Effector memory CD8-positive, alpha-beta T cell (primary cell): ENCODE data around the gene SCGB1C2.
"Not testable (repeated sequence)": the region's sequence is repeated elsewhere in the genome, so short reads cannot be mapped to it uniquely, and the experiment has no call there.

ENCODE experiments used
- ATAC-seq: fragments of 150-1000 bp; cut with Tn5 transposase; replicated peaks from 2 replicates; pipeline ENCODE4 v1.10.0; 2021; ENCODE audit warnings: mild to moderate bottlenecking, moderate library complexity
- DNase-seq, 3 experiments: peaks; one replicate each; pipeline ENCODE4 v3.0.0; 2021
- H3K27ac Mint-ChIP-seq, 2 donors: one replicate each; pipeline ENCODE4 v1.8.0; 2022; ENCODE audit warnings: mild to moderate bottlenecking in 2 of 2, mixed read lengths in 2 of 2, moderate library complexity in 2 of 2
- H3K27me3 Mint-ChIP-seq, 2 donors: one replicate each; pipeline ENCODE4 v1.8.0; 2022; ENCODE audit warnings: mixed read lengths in 2 of 2
- H3K36me3 Mint-ChIP-seq: one replicate; pipeline ENCODE4 v1.8.0; 2022; ENCODE audit warnings: mild to moderate bottlenecking, moderate library complexity, mixed read lengths; ENCODE audit not compliant: insufficient read depth
- H3K4me1 Mint-ChIP-seq, 2 donors: one replicate each; pipeline ENCODE4 v1.8.0; 2022; ENCODE audit warnings: low read depth in 2 of 2, mixed read lengths in 2 of 2
- H3K4me3 Mint-ChIP-seq, 2 donors: one replicate each; pipeline ENCODE4 v1.8.0; 2022; ENCODE audit warnings: mild to moderate bottlenecking in 2 of 2, mixed read lengths in 2 of 2, moderate library complexity in 2 of 2
- H3K9me3 Mint-ChIP-seq, 2 donors: one replicate each; pipeline ENCODE4 v1.8.0; 2022; ENCODE audit warnings: mixed read lengths in 2 of 2
- total RNA-seq, 9 experiments: gene quantifications; one replicate each; lab custom pipeline; 2026; lab: John Stamatoyannopoulos, UW

SCGB1C2 gene
- 0 reads per million in 9 experiments for total RNA-seq

DNA sequence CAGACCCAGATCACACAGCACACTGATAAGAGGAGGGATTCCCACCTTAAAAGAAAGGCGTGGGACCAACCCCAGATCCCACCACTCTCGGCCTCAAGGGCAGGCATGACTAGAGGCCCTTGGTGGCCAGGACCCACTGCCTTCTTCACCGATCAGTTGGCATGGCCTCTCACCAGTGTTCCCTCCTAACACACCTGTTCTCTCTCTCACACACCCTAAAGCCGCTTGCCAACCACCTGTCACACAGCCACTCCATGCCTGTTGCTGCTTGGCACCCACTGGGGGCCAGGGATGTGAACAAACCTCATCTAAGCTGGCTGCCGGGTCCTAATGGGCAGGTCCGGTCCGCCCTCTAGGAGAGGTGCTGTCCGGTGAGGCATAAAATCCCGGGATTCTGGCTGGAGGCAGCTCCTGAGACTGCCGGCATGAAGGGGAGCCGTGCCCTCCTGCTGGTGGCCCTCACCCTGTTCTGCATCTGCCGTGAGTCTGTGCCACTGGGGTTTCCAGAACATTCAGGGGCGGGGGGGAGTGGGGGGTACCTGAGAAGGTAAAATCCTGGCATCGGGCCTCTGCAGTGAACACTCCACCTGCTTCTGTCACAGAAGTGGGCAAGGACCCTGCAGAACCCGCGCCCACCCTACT lies at the start of gene SCGB1C2:
TSS of gene SCGB1C2 (plus strand) at position 404 of the 642 bp plus-strand sequence. CDS start at position 426, 22 bp downstream.
- DNase-seq, H3K4me1 Mint-ChIP-seq, H3K27ac Mint-ChIP-seq, ATAC-seq, H3K27me3 Mint-ChIP-seq, H3K9me3 Mint-ChIP-seq, H3K36me3 Mint-ChIP-seq: not testable (repeated sequence)
- peak within 1 kb of the TSS in 1 of 2 donors; percentile 41 for H3K4me3 Mint-ChIP-seq

GRCh38 chr17:113111-113510 lies 24.3 kb upstream of the SCGB1C2 start:
- not testable (repeated sequence) for H3K27me3 Mint-ChIP-seq, H3K4me1 Mint-ChIP-seq, H3K36me3 Mint-ChIP-seq, H3K4me3 Mint-ChIP-seq, ATAC-seq, H3K9me3 Mint-ChIP-seq, H3K27ac Mint-ChIP-seq, DNase-seq

- H3K36me3 Mint-ChIP-seq, ATAC-seq: not testable (repeated sequence)
- DNase-seq: peak in 2 of 3 experiments; percentile 60 to 71
Measured at GRCh38 chr17:118339-118917, 18.9 kb upstream of the SCGB1C2 start.

GRCh38 chr17:133932-134331 lies 3.4 kb upstream of the SCGB1C2 start:
- not testable (repeated sequence) for ATAC-seq, H3K4me3 Mint-ChIP-seq

More at GRCh38 chr17:118339-118917, 18.9 kb upstream of the SCGB1C2 start:
- not testable (repeated sequence) for H3K4me3 Mint-ChIP-seq, H3K9me3 Mint-ChIP-seq, H3K27ac Mint-ChIP-seq, H3K27me3 Mint-ChIP-seq, H3K4me1 Mint-ChIP-seq

DNA sequence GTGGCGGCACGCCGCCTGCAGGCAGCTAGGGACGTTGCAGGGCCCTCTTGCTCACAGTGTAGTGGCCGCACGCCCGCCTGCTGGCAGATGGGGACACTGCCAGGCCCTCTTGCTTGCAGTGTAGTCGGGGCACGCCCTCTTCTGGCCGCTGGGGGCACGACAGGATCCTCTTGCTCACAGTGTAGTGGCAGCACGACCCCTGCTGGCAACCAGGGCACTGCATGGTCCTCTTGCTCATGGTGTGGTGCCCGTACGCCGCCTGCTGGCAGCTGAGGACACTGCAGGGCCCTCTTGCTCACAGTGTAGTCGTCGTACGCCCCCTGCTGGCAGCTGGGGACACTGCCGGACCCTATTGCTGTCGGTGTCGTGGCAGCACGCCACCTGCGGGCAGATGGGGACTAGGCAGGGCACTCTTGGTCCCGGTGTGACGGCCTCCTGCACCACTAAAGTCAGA lies 3.0 kb upstream of the SCGB1C2 start:
- H3K4me1 Mint-ChIP-seq, H3K27me3 Mint-ChIP-seq, DNase-seq, H3K27ac Mint-ChIP-seq, H3K9me3 Mint-ChIP-seq, H3K36me3 Mint-ChIP-seq, H3K4me3 Mint-ChIP-seq: not testable (repeated sequence)
- ATAC-seq: peak; percentile 59

More at GRCh38 chr17:133932-134331, 3.4 kb upstream of the SCGB1C2 start:
- H3K4me1 Mint-ChIP-seq, H3K27ac Mint-ChIP-seq, H3K27me3 Mint-ChIP-seq, H3K36me3 Mint-ChIP-seq, DNase-seq, H3K9me3 Mint-ChIP-seq: not testable (repeated sequence)

DNA sequence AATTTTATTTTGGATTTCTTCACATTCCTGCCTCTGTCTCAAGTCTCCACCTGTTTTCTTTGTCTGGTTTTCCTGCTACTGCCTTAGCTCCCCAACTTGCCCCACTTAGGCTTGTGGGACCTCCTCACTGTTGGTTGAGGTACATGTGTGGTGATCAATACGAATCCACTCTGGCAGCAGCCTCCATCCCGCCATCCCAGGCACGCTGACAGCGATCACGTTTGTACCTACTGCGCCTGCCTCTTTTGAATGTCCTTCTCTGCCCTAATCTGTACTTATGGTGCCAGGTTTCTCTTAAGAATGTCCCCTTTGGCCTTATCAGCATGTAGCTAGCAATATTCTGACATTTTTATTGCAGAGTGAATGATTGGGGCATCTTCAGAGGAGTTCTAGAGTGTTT lies 2.3 kb upstream of the SCGB1C2 start:
- H3K27me3 Mint-ChIP-seq, H3K4me3 Mint-ChIP-seq, H3K4me1 Mint-ChIP-seq, H3K27ac Mint-ChIP-seq, H3K36me3 Mint-ChIP-seq, DNase-seq, ATAC-seq, H3K9me3 Mint-ChIP-seq: not testable (repeated sequence)

DNA sequence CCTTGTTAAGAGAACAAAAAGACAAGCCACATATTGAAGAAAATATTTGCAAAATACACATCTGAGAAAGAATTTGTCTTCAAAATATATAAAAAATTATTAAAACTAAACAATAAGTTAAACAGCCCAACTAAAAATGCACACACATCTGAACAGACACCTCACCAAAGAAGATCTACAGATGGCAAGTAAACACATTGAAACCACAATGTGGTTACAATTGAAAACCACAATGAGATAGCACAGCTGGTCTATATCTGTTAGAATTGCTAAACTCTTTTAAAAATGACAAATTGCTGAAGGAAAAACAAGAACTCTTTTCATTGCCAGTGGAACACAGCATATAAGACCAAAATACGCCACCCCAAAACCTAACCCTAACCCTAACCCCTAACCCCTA lies 1.5 kb upstream of the SCGB1C2 start:
- not testable (repeated sequence) for DNase-seq, H3K36me3 Mint-ChIP-seq, H3K27ac Mint-ChIP-seq, H3K27me3 Mint-ChIP-seq, H3K4me1 Mint-ChIP-seq, H3K9me3 Mint-ChIP-seq, H3K4me3 Mint-ChIP-seq
- ATAC-seq: peak; percentile 70

DNA sequence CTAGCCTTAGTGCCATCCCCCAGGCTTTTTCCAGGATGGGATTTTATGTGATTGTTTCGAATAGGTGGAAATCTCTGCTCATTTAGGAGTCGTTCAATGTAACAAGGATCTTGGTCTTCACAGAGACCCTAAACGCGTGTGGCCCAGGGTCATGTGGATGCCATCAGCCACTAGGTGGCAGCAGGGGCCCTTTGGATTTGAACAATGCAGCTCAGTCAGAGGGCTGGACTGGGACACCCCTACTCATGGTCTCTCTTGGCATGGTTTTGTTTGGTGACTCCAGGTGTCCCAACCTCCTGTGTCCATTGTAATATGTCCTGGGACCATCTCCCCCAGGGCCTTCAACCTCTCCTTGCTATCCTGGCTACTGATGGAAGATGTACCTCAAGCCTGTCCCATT lies 838 bp upstream of the SCGB1C2 start:
- ATAC-seq (peak; percentile 81), DNase-seq (peak; percentile 55 to 76 (median 66))
- not testable (repeated sequence) for H3K27me3 Mint-ChIP-seq, H3K9me3 Mint-ChIP-seq, H3K36me3 Mint-ChIP-seq, H3K27ac Mint-ChIP-seq, H3K4me1 Mint-ChIP-seq
- H3K4me3 Mint-ChIP-seq: peak overlapping the region in 1 of 2 donors; percentile 41

DNA sequence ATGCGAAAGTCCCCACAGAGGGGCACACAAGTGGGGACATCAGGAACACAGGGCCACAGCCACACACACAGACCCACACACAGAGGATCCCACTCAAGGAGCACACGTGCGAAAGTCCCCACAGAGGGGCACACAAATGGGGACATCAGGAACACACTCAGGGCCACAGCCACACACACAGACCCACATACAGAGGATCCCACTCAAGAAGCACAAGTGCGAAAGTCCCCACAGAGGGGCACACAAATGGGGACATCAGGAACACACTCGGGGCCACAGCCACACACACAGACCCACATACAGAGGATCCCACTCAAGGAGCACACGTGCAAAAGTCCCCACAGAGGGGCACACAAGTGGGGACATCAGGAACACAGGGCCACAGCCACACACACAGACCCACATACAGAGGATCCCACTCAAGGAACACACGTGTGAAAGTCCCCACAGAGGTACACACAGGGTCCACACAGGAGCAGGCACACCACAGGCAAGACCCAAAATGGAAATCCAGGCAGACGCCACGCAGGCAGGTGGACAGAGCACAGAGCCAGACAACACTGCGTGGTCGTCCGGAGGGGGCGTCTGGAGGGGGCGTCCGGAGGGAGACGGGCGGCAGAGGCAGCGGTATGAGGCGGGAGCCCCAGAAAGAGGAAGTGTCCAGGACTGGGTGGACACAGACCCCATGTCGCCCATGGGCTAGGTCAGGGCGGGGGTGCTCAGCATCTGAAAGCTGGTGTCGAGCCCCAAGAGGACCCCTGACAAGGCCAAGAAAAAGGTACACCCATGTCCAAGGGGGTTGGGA lies 2.2 kb downstream of the SCGB1C2 start:
- peak in 1 of 3 experiments; percentile 0 for DNase-seq
- H3K4me1 Mint-ChIP-seq, ATAC-seq, H3K9me3 Mint-ChIP-seq, H3K27me3 Mint-ChIP-seq, H3K27ac Mint-ChIP-seq, H3K4me3 Mint-ChIP-seq: not testable (repeated sequence)
- H3K36me3 Mint-ChIP-seq: peaks cover 10% of the 10 kb centered on the region

DNA sequence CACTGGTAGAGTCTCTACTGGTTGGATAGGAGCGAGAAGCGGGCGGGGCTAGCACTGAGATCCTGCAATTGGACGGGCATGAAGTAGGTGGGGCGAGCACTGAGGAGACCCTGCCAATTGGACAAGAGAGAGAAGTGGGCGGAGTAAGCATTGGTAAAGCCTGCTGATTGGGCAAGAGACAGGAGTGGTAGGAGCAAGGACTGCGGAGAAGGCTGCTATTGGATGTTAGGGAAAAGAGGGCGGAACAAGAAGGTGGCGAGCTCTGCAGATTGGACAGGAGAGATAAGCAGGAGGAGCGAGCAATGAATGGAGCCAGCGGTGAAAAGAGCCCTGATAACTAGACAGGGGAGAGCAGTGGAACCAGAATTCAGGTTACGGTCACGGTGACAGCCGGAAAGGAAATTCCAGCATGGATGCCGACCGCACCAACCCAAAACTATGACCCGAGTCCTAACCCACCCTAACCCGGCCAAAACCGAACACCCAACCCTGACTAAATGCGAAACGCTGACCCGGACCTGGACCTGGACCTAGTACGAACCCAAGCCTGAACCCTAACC lies 4.8 kb downstream of the SCGB1C2 start:
- H3K36me3 Mint-ChIP-seq: peaks cover 10% of the 10 kb centered on the region
- no peaks in the 10 kb centered on the region for H3K9me3 Mint-ChIP-seq
- no peaks in the 10 kb centered on the region for H3K4me1 Mint-ChIP-seq
- no peak overlapping the region for H3K27ac Mint-ChIP-seq
- peak in 1 of 3 experiments; percentile 0 for DNase-seq
- ATAC-seq: no peak
- H3K27me3 Mint-ChIP-seq: peaks cover 0 to 9% of the 10 kb centered on the region in 2 donors
- H3K4me3 Mint-ChIP-seq: no peak overlapping the region

- no peak overlapping the region for H3K27ac Mint-ChIP-seq
- no peak for DNase-seq
- peak overlapping the region in 1 of 2 donors; percentile 25 for H3K4me3 Mint-ChIP-seq
- peaks cover 0 to 10% of the 10 kb centered on the region in 2 donors for H3K27me3 Mint-ChIP-seq
- no peak for ATAC-seq
- peaks cover 10% of the 10 kb centered on the region for H3K36me3 Mint-ChIP-seq
- no peaks in the 10 kb centered on the region for H3K4me1 Mint-ChIP-seq
- H3K9me3 Mint-ChIP-seq: no peaks in the 10 kb centered on the region
Measured at GRCh38 chr17:142876-143784, 5.8 kb downstream of the SCGB1C2 start.

DNA sequence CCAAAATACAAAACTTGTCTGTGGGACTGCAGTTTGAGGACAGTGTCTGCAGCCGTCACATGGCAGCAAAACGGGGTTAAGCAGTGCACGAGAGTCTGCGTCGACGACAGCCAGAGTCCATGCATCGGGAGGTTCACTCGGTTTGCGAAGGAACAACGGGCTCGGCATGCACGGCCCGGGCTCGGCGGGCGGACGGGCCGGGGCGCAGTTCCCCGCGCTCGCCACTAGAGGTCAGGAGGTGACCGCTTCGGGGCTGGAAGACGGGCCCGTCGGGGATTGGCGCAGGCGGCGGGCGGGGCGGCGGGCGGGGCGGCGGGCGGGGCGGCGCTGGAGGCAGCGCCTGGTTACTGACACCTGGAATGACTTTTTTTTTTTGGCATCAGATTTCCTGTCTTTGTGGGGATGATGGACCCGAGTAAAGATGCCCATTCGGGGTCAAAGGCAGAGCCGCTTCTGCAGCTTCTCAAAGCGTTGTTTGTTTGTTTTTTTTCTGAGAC lies 6.5 kb downstream of the SCGB1C2 start:
- DNase-seq (peak; percentile 83 to 89 (median 88)), ATAC-seq (peak; percentile 98)
- peaks cover 8% of the 10 kb centered on the region for H3K36me3 Mint-ChIP-seq
- H3K27ac Mint-ChIP-seq: no peak overlapping the region
- H3K4me3 Mint-ChIP-seq: peak overlapping the region in 1 of 2 donors; percentile 25
- no peaks in the 10 kb centered on the region for H3K4me1 Mint-ChIP-seq
- peaks cover 0 to 17% of the 10 kb centered on the region in 2 donors for H3K27me3 Mint-ChIP-seq
- no peaks in the 10 kb centered on the region for H3K9me3 Mint-ChIP-seq
